H1 (cell line): Measurements from ENCODE around the gene PRDM2. TPM values are rescaled to one million over a fixed set of nuclear protein-coding genes. Genes with fewer than 3 reads are reported as not detected.

Experiments
- CTCF ChIA-PET: fragments of 300-600 bp; sonication (Branson Sonifier 250); formaldehyde crosslinking; loops from one replicate; lab custom pipeline; 2021; ENCODE audit not compliant: partially characterized antibody; lab: Charles Lee
- POLR2A ChIA-PET: fragments of 300-600 bp; sonication (Branson Sonifier 250); formaldehyde crosslinking; loops from one replicate; lab custom pipeline; 2021; ENCODE audit warnings: inconsistent platforms; ENCODE audit not compliant: partially characterized antibody; lab: Charles Lee
- DNase-seq, 2 experiments: peaks; one replicate each; pipeline versions ENCODE4 v3.0.0 to v3.0.0-alpha.2; 2010 to 2022; ENCODE audit warnings: low spot score in 2 of 2, low read depth in 1 of 2, mixed read lengths in 1 of 2
- FAIRE-seq: peaks from 2 replicates; lab custom pipeline; 2011; peaks lifted over from hg19 to GRCh38; lab: Jason Lieb, UNC
- H2AFZ ChIP-seq: 2 replicates; pipeline ENCODE4 v1.8.1; 2012; ENCODE audit warnings: low read length, inconsistent platforms
- H2AK5ac ChIP-seq: 2 replicates; pipeline ENCODE4 v1.6.1; 2013; ENCODE audit warnings: low read depth, low read length
- H2BK120ac ChIP-seq: replicated peaks from 2 replicates; pipeline ENCODE3; 2013; ENCODE audit warnings: low read depth, low read length, inconsistent platforms
- H2BK12ac ChIP-seq: 2 replicates; pipeline ENCODE4 v1.6.1; 2013; ENCODE audit warnings: low read depth, low read length
- H2BK15ac ChIP-seq: 2 replicates; pipeline ENCODE4 v1.6.1; 2013; ENCODE audit warnings: low read length
- H2BK20ac ChIP-seq: 2 replicates; pipeline ENCODE4 v1.6.1; 2013; ENCODE audit warnings: low read length
- H2BK5ac ChIP-seq: 2 replicates; pipeline ENCODE4 v1.6.1; 2013; ENCODE audit warnings: low read depth, low read length
- H3K14ac ChIP-seq: 2 replicates; pipeline ENCODE4 v1.6.1; 2013; ENCODE audit warnings: inconsistent platforms; ENCODE audit not compliant: insufficient read length
- H3K18ac ChIP-seq: 2 replicates; pipeline ENCODE4 v1.6.1; 2013; ENCODE audit warnings: low read length; ENCODE audit errors: extremely low read depth
- H3K23ac ChIP-seq: 2 replicates; pipeline ENCODE4 v1.6.1; 2013; ENCODE audit warnings: inconsistent platforms; ENCODE audit not compliant: insufficient read length
- H3K23me2 ChIP-seq: 2 replicates; pipeline ENCODE4 v1.6.1; 2013; ENCODE audit warnings: low read depth, low read length
- H3K27ac ChIP-seq: 2 replicates; pipeline ENCODE4 v1.6.1; 2011; ENCODE audit warnings: low read depth, low read length, inconsistent platforms
- H3K27me3 ChIP-seq, 4 experiments: replicated peaks in 1 of 4; 1 replicate in 1 of 4; 2 replicates in 3 of 4; pipeline versions ENCODE4 v1.6.1 to v1.8.1; 2011 to 2013; ENCODE audit warnings: low read length in 3 of 4, mild to moderate bottlenecking in 3 of 4, inconsistent platforms in 2 of 4, mixed read lengths in 2 of 4, moderate library complexity in 1 of 4; ENCODE audit not compliant: control insufficient read depth in 3 of 4, insufficient read depth in 3 of 4; ENCODE audit errors: extremely low read depth in 1 of 4
- H3K36me3 ChIP-seq, 4 experiments: 2 replicates each; pipeline versions ENCODE4 v1.6.1 to v1.8.1; 2011 to 2013; ENCODE audit warnings: mild to moderate bottlenecking in 4 of 4, low read length in 3 of 4, moderate library complexity in 2 of 4, control low read depth in 1 of 4, inconsistent platforms in 1 of 4; ENCODE audit not compliant: insufficient read depth in 4 of 4, control insufficient read depth in 2 of 4
- H3K4ac ChIP-seq: replicated peaks from 2 replicates; pipeline ENCODE3; 2013; ENCODE audit warnings: low read length, low read depth, mixed read lengths, inconsistent platforms; ENCODE audit not compliant: insufficient read length
- H3K4me1 ChIP-seq, 4 experiments: replicated peaks in 1 of 4; 1 replicate in 1 of 4; 2 replicates in 3 of 4; pipeline versions ENCODE4 v1.6.1 to v1.8.1; 2011 to 2013; ENCODE audit warnings: low read length in 3 of 4, inconsistent platforms in 2 of 4, mixed read lengths in 1 of 4; ENCODE audit not compliant: insufficient read depth in 4 of 4, control insufficient read depth in 3 of 4
- H3K4me2 ChIP-seq, 2 experiments: 2 replicates each; pipeline versions ENCODE4 v1.6.1 to v1.8.1; 2011 to 2013; ENCODE audit warnings: low read depth in 2 of 2, low read length in 2 of 2, control low read depth in 1 of 2, inconsistent platforms in 1 of 2, mild to moderate bottlenecking in 1 of 2; ENCODE audit not compliant: insufficient read depth in 1 of 2
- H3K4me3 ChIP-seq, 4 experiments: fragments of 200-600, 300-600 bp in 1 of 4; sonication (generic), shearing (Covaris generic), sonication (Bioruptor Twin) in 1 of 4; 2 replicates each; pipeline versions ENCODE4 v1.5.1 to v1.8.1; 2011 to 2016; ENCODE audit warnings: low read length in 4 of 4, low read depth in 3 of 4, control low read depth in 2 of 4, inconsistent platforms in 2 of 4, mild to moderate bottlenecking in 2 of 4, mixed read lengths in 1 of 4, moderate library complexity in 1 of 4; ENCODE audit not compliant: insufficient read depth in 2 of 4; ENCODE audit errors: extremely low read depth in 1 of 4
- H3K56ac ChIP-seq: replicated peaks from 2 replicates; pipeline ENCODE3; 2013; ENCODE audit warnings: low read depth, mild to moderate bottlenecking, mixed read lengths, low read length, inconsistent platforms; ENCODE audit not compliant: insufficient read length
- H3K79me1 ChIP-seq: 2 replicates; pipeline ENCODE4 v1.6.1; 2013; ENCODE audit warnings: low read depth, low read length, control low read depth
- H3K79me2 ChIP-seq, 2 experiments: 2 replicates each; pipeline versions ENCODE4 v1.6.1 to v1.8.1; 2012 to 2013; ENCODE audit warnings: low read length in 2 of 2, mild to moderate bottlenecking in 2 of 2, inconsistent platforms in 1 of 2; ENCODE audit not compliant: insufficient read depth in 2 of 2, control insufficient read depth in 1 of 2
- H3K9ac ChIP-seq, 4 experiments: replicated peaks in 1 of 4; 1 replicate in 1 of 4; 2 replicates in 3 of 4; pipeline versions ENCODE4 v1.6.1 to v1.8.1; 2011 to 2013; ENCODE audit warnings: low read depth in 3 of 4, low read length in 3 of 4, control low read depth in 2 of 4, mild to moderate bottlenecking in 2 of 4, moderate library complexity in 2 of 4, inconsistent platforms in 1 of 4; ENCODE audit errors: extremely low read depth in 1 of 4
- H3K9me3 ChIP-seq, 2 experiments: 2 replicates each; pipeline versions ENCODE4 v1.6.1 to v1.8.1; 2012 to 2013; ENCODE audit warnings: mild to moderate bottlenecking in 2 of 2, moderate library complexity in 2 of 2, control low read depth in 1 of 2, inconsistent platforms in 1 of 2, low read depth in 1 of 2, low read length in 1 of 2, mixed read lengths in 1 of 2; ENCODE audit not compliant: insufficient read depth in 2 of 2
- H4K20me1 ChIP-seq, 2 experiments: replicated peaks in 1 of 2; 2 replicates each; pipeline versions ENCODE3 to v1.8.1; 2011 to 2013; ENCODE audit warnings: inconsistent platforms in 2 of 2, low read length in 2 of 2, mild to moderate bottlenecking in 1 of 2; ENCODE audit not compliant: insufficient read depth in 2 of 2, control insufficient read depth in 1 of 2
- H4K5ac ChIP-seq: 2 replicates; pipeline ENCODE4 v1.6.1; 2013; ENCODE audit warnings: low read length, low read depth, mixed read lengths, inconsistent platforms; ENCODE audit not compliant: insufficient read length
- H4K8ac ChIP-seq: 2 replicates; pipeline ENCODE4 v1.8.0; 2013; ENCODE audit warnings: mild to moderate bottlenecking, moderate library complexity, low read length, inconsistent platforms; ENCODE audit not compliant: insufficient read depth; ENCODE audit errors: extremely low read depth
- H4K91ac ChIP-seq: replicated peaks from 2 replicates; pipeline ENCODE3; 2013; ENCODE audit warnings: low read length, mixed read lengths, inconsistent platforms; ENCODE audit not compliant: insufficient read length
- CEBPB ChIP-seq: IDR thresholded peaks from 2 replicates; pipeline ENCODE4 v1.6.1; 2012; ENCODE audit warnings: low read depth, low read length
- EZH2 ChIP-seq: fragments of 200-600 bp; sonication (generic); IDR thresholded peaks from 2 replicates; pipeline ENCODE4 v1.7.1; 2012; ENCODE audit warnings: low read depth, mild to moderate bottlenecking, moderate library complexity, low read length, inconsistent platforms; ENCODE audit not compliant: severe bottlenecking
- GTF2F1 ChIP-seq: IDR thresholded peaks from 2 replicates; pipeline ENCODE4 v1.6.1; 2012; ENCODE audit warnings: low read depth, low read length, improper control_type of control experiment, borderline replicate concordance
- HDAC6 ChIP-seq: IDR thresholded peaks from one replicate; pipeline ENCODE4 v1.7.1; 2012; ENCODE audit warnings: low read depth, mild to moderate bottlenecking, inconsistent platforms, low read length, moderate library complexity
- JUN ChIP-seq: IDR thresholded peaks from 2 replicates; pipeline ENCODE4 v1.6.1; 2011; ENCODE audit warnings: low read depth, mild to moderate bottlenecking, improper control_type of control experiment, low read length
- RAD21 ChIP-seq, 2 experiments: IDR thresholded peaks in 1 of 2; conservative IDR thresholded peaks in 1 of 2; 2 replicates each; pipeline ENCODE4 v1.6.1; 2011; ENCODE audit warnings: low read depth in 2 of 2, low read length in 2 of 2, improper control_type of control experiment in 1 of 2, inconsistent platforms in 1 of 2, mild to moderate bottlenecking in 1 of 2, moderate library complexity in 1 of 2
- RFX5 ChIP-seq: IDR thresholded peaks from 2 replicates; pipeline ENCODE4 v1.6.1; 2011; ENCODE audit warnings: low read depth, low read length, improper control_type of control experiment, borderline replicate concordance
- RXRA ChIP-seq: IDR thresholded peaks from 2 replicates; pipeline ENCODE4 v1.6.1; 2011; ENCODE audit warnings: low read depth, mild to moderate bottlenecking, low read length, moderate library complexity; ENCODE audit not compliant: insufficient read depth
- SIRT6 ChIP-seq: IDR thresholded peaks from one replicate; pipeline ENCODE4 v1.7.1; 2012; ENCODE audit warnings: low read length, inconsistent platforms
- SP1 ChIP-seq: IDR thresholded peaks from 2 replicates; pipeline ENCODE4 v1.6.1; 2011; ENCODE audit warnings: low read depth, low read length
- WGBS, 2 experiments: shearing (Covaris generic) in 1 of 2; methylation state at CpG; one replicate each; pipeline versions ENCODE4 v1.1.6 to v1.1.7; 2013 to 2015; ENCODE audit warnings: low lambda C conversion rate in 2 of 2, mixed read lengths in 2 of 2, inconsistent platforms in 1 of 2, low coverage in 1 of 2, missing lambda C conversion rate in 1 of 2; ENCODE audit not compliant: insufficient replicate concordance in 2 of 2, insufficient coverage in 1 of 2, insufficient read length in 1 of 2; ENCODE audit errors: extremely low coverage in 1 of 2, missing lambda C conversion rate in 1 of 2; 5-methylcytosine and 5-hydroxymethylcytosine counted together
- polyA plus RNA-seq, 7 experiments: library from polyadenylated mRNA; depleted of rRNA in 3 of 7; stranded (reverse) in 5 of 7; unstranded in 2 of 7; fragments of >200 nt in 5 of 7; fragments of 200-250 nt in 2 of 7; gene quantifications; 1 replicate in 5 of 7; 2 replicates in 1 of 7; 4 replicates in 1 of 7; pipeline versions ENCODE4 v1.2.1 to v1.2.3, GENCODE V29; 2011 to 2013; ENCODE audit warnings: missing spikeins in 2 of 7, mixed read lengths in 2 of 7
- total RNA-seq: library from RNA; stranded (reverse); fragmentation: NEBNext Ultra II Directional; extraction: Animal tissue kit (Norgen Biotek cat#: 25700); gene quantifications from 2 replicates; pipeline ENCODE4 v1.2.1, GENCODE V29; 2021
- TF ChIP-seq, protein P1 (sequence below), 3 experiments: IDR thresholded peaks; 1 replicate in 2 of 3; 2 replicates in 1 of 3; pipeline versions ENCODE4 v1.5.1 to v1.6.1; 2011; ENCODE audit warnings: low read length in 3 of 3, mild to moderate bottlenecking in 3 of 3, inconsistent platforms in 2 of 3, low read depth in 1 of 3, moderate library complexity in 1 of 3; ENCODE audit not compliant: insufficient read depth in 1 of 3; ENCODE audit errors: control extremely low read depth in 1 of 3

PRDM2 gene
- total and polyA plus RNA-seq, 2 of the 8 experiments (the other 6 are each of a cell fraction or from before 2014, with no cell fraction given): 5.8 to 21.2 TPM

DNA sequence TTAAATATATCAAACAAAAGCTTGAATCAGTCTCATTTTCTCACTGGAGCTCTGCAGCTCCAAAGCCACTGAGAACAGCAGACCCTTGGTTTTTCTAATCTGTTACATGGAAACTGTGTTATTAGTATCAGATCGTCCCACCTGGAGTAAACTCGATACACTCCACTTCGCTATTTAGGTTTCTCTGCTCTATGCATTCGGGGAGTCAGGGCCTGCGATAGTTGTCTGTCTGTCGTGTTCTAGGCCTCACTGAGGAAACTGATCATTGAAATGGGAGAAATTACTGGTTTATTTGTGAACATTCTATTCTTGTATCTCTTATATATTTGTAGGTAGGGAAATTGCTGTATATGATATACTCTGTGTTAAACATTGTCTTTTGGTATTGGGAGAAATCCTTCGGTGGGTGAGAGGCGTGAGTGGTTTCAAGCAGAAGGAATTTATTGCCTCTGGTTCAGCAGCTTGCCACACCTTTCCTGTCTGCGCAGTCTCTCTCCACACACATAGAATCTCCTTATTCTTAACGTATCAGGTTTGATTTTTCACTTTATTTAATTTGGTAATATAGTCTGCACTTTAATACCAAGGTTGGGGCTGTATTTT lies 8.5 kb downstream of the PRDM2 start:
- Histone ChIP-seq H3K9me3 (no peaks in the 10 kb centered on the region), H4K8ac (no peak overlapping the region), H2AK5ac (no peak overlapping the region), H4K5ac (no peak overlapping the region), H3K79me1 (no peaks in the 10 kb centered on the region), H2BK15ac (no peak overlapping the region), H3K4ac (no peak overlapping the region), H3K27me3 (no peaks in the 10 kb centered on the region), H3K4me2 (no peak overlapping the region), H3K14ac (no peak overlapping the region), H2BK20ac (no peak overlapping the region), H4K91ac (no peak overlapping the region), H2BK120ac (no peak overlapping the region), H3K4me1 (no peaks in the 10 kb centered on the region), H3K23ac (no peak overlapping the region), H3K18ac (no peak overlapping the region), H3K36me3 (no peaks in the 10 kb centered on the region), H3K23me2 (no peaks in the 10 kb centered on the region), H2AFZ (no peak overlapping the region), H2BK5ac (no peak overlapping the region), H3K9ac (no peak overlapping the region), H2BK12ac (no peak overlapping the region), H4K20me1 (peaks cover 0 to 11% of the 10 kb centered on the region in 2 experiments), H3K27ac (no peak overlapping the region), H3K4me3 (no peak overlapping the region), H3K79me2 (peaks cover 0 to 43% of the 10 kb centered on the region in 2 experiments; a peak in 2 of 4 replicates), H3K56ac (no peak overlapping the region)
- DNase-seq (no peak), FAIRE-seq (no peak)
- POLR2A ChIA-PET: no interaction called here
- 93% methylated on average over 10 of the region's 10 CpGs; no CpG with 5 or more reads in 1 of the 2 experiments for WGBS, 2 experiments
- CTCF ChIA-PET: interaction anchor here (1.0 to 2.0 kb wide), 2 partner anchors 17 to 56 kb away, joined by 3 to 7 read pairs; no protein-coding TSS in a partner anchor
- TF ChIP-seq RAD21 (IDR thresholded peaks at IDR 0.05 in 1 of 2, conservative IDR thresholded peaks at IDR 0.05 in 1 of 2; ENCODE audit: low read depth in 2 of 2, low read length in 2 of 2) (no peak), SIRT6 (no peak), HDAC6 (no peak), GTF2F1 (no peak), JUN (no peak), SP1 (no peak), RFX5 (no peak), RXRA (no peak), CEBPB (no peak), EZH2 (no peak)
- TF ChIP-seq, protein P1, sequence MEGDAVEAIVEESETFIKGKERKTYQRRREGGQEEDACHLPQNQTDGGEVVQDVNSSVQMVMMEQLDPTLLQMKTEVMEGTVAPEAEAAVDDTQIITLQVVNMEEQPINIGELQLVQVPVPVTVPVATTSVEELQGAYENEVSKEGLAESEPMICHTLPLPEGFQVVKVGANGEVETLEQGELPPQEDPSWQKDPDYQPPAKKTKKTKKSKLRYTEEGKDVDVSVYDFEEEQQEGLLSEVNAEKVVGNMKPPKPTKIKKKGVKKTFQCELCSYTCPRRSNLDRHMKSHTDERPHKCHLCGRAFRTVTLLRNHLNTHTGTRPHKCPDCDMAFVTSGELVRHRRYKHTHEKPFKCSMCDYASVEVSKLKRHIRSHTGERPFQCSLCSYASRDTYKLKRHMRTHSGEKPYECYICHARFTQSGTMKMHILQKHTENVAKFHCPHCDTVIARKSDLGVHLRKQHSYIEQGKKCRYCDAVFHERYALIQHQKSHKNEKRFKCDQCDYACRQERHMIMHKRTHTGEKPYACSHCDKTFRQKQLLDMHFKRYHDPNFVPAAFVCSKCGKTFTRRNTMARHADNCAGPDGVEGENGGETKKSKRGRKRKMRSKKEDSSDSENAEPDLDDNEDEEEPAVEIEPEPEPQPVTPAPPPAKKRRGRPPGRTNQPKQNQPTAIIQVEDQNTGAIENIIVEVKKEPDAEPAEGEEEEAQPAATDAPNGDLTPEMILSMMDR (IDR thresholded peaks at IDR 0.05; ENCODE audit: control extremely low read depth in 1 of 3, insufficient read depth in 1 of 3, low read depth in 1 of 3, low read length in 3 of 3): no peak
